Vagina (tissue), 2 donors: ENCODE results near the gene NCKAP1. TPM values are rescaled to one million over a fixed set of nuclear protein-coding genes. Genes with fewer than 3 reads are reported as not detected.

Experiments
- DNase-seq, 2 donors: peaks; one replicate each; pipeline ENCODE4 v3.0.0-alpha.2; 2017; ENCODE audit errors: extremely low spot score in 2 of 2
- H3K27ac ChIP-seq: fragments of 200-600 bp; sonication (generic); one replicate; pipeline ENCODE4 v1.5.1; 2019
- H3K27me3 ChIP-seq: fragments of 200-600 bp; sonication (generic); one replicate; pipeline ENCODE4 v1.5.1; 2019
- H3K36me3 ChIP-seq, 2 donors: fragments of 200-600 bp; sonication (generic); one replicate each; pipeline ENCODE4 v1.5.1; 2017 to 2019
- H3K4me1 ChIP-seq: fragments of 200-600 bp; sonication (generic); one replicate; pipeline ENCODE4 v1.5.1; 2019
- H3K4me3 ChIP-seq, 2 donors: fragments of 200-600 bp; sonication (generic); 1 replicate in 1 of 2; 2 replicates in 1 of 2; pipeline ENCODE4 v1.5.1; 2016 to 2019
- H3K9me3 ChIP-seq: fragments of 200-600 bp; sonication (generic); one replicate; pipeline ENCODE4 v1.5.1; 2019
- POLR2A ChIP-seq, 2 donors: fragments of 450-650 bp; IDR thresholded peaks; one replicate each; pipeline ENCODE4 v1.6.1; 2017; ENCODE audit warnings: antibody characterized with exemption in 2 of 2, mild to moderate bottlenecking in 2 of 2, moderate library complexity in 2 of 2
- POLR2AphosphoS5 ChIP-seq, 2 donors: sonication (generic); formaldehyde crosslinking; IDR thresholded peaks; one replicate each; pipeline ENCODE4 v1.9.0; 2017; ENCODE audit warnings: antibody characterized with exemption in 2 of 2, mild to moderate bottlenecking in 2 of 2, low read depth in 1 of 2; ENCODE audit not compliant: insufficient read depth in 1 of 2
- intact Hi-C: fragments of 100-400 bp; cut with DNase I; formaldehyde crosslinking; loops from one replicate; pipeline ENCODE4 v1.15.1; 2023
- total RNA-seq: library from RNA; depleted of rRNA; stranded (reverse); fragments of >200 nt; gene quantifications from one replicate; pipeline ENCODE4 v1.2.3, GENCODE V29; 2016
- TF ChIP-seq, protein P1 (sequence below), 3 experiments: fragments of 450-650 bp in 2 of 3; fragments of 200-600 bp in 1 of 3; sonication (generic) in 1 of 3; IDR thresholded peaks; one replicate each; pipeline ENCODE4 v1.5.1; 2017 to 2019; ENCODE audit warnings: antibody characterized with exemption in 3 of 3, mild to moderate bottlenecking in 2 of 3, moderate library complexity in 2 of 3

Gene NCKAP1
- total RNA-seq, 1 donor from 2014 or later, result 135 TPM

DNA sequence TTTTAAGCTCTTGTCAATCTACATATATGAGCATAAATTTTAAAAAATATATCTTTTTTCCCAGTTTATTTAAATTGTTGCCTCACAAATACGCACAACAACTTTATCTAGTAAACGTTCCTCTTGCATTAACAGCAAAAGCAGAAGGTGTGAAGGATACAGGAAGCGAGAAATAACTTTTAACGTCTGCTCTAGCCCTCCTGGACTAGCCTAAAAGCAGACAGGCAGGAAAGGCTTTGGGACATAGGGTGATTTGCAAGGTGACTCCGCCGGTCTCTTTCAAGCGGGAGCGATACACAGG is 39.9 kb upstream of the NCKAP1 start:
- DNase-seq, result no peak
- Histone ChIP-seq H3K4me3 (peak overlapping the region; percentile 57 to 72), H3K27ac (peak overlapping the region; percentile 86), H3K36me3 (no peaks in the 10 kb centered on the region), H3K9me3 (no peaks in the 10 kb centered on the region), H3K27me3 (no peaks in the 10 kb centered on the region), H3K4me1 (peaks cover 10% of the 10 kb centered on the region)
- TF ChIP-seq POLR2AphosphoS5 (IDR thresholded peaks at IDR 0.05; ENCODE audit: insufficient read depth in 1 of 2, low read depth in 1 of 2) (no peak), POLR2A (IDR thresholded peaks at IDR 0.05) (no peak)
- TF ChIP-seq, protein P1, sequence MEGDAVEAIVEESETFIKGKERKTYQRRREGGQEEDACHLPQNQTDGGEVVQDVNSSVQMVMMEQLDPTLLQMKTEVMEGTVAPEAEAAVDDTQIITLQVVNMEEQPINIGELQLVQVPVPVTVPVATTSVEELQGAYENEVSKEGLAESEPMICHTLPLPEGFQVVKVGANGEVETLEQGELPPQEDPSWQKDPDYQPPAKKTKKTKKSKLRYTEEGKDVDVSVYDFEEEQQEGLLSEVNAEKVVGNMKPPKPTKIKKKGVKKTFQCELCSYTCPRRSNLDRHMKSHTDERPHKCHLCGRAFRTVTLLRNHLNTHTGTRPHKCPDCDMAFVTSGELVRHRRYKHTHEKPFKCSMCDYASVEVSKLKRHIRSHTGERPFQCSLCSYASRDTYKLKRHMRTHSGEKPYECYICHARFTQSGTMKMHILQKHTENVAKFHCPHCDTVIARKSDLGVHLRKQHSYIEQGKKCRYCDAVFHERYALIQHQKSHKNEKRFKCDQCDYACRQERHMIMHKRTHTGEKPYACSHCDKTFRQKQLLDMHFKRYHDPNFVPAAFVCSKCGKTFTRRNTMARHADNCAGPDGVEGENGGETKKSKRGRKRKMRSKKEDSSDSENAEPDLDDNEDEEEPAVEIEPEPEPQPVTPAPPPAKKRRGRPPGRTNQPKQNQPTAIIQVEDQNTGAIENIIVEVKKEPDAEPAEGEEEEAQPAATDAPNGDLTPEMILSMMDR (IDR thresholded peaks at IDR 0.05), result no peak
- intact Hi-C loops, result no loop called here

DNA sequence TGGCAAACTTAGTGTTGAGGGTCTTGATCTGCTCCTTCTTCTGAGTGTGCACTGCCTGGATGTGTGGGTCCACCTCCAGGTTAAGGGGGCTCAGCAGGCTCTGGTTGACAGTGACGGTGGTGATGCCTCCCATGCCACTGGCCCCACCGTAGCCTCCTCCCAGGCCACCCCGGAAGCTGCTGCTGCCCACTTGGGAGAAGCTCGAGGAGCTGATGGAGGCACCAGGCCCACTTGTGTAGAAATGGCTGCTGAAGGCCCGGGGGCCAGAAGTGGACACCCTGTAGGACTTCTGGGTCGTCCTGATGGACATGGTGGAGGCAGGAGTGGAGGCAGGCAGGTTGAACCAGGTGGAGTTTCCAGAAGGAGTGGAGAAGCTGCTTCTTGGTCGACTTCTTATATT is 33.9 kb upstream of the NCKAP1 start:
- no peaks in the 10 kb centered on the region for H3K36me3 ChIP-seq
- H3K9me3 ChIP-seq, result no peaks in the 10 kb centered on the region
- no peak for DNase-seq
- TF ChIP-seq POLR2A (IDR thresholded peaks at IDR 0.05) (no peak), POLR2AphosphoS5 (IDR thresholded peaks at IDR 0.05; ENCODE audit: insufficient read depth in 1 of 2, low read depth in 1 of 2) (no peak)
- TF ChIP-seq, protein P1 (IDR thresholded peaks at IDR 0.05), result no peak
- no peak overlapping the region for H3K4me3 ChIP-seq
- no peaks in the 10 kb centered on the region for H3K27me3 ChIP-seq
- H3K27ac ChIP-seq, result no peak overlapping the region
- intact Hi-C loops, result no loop called here
- H3K4me1 ChIP-seq, result no peaks in the 10 kb centered on the region

DNA sequence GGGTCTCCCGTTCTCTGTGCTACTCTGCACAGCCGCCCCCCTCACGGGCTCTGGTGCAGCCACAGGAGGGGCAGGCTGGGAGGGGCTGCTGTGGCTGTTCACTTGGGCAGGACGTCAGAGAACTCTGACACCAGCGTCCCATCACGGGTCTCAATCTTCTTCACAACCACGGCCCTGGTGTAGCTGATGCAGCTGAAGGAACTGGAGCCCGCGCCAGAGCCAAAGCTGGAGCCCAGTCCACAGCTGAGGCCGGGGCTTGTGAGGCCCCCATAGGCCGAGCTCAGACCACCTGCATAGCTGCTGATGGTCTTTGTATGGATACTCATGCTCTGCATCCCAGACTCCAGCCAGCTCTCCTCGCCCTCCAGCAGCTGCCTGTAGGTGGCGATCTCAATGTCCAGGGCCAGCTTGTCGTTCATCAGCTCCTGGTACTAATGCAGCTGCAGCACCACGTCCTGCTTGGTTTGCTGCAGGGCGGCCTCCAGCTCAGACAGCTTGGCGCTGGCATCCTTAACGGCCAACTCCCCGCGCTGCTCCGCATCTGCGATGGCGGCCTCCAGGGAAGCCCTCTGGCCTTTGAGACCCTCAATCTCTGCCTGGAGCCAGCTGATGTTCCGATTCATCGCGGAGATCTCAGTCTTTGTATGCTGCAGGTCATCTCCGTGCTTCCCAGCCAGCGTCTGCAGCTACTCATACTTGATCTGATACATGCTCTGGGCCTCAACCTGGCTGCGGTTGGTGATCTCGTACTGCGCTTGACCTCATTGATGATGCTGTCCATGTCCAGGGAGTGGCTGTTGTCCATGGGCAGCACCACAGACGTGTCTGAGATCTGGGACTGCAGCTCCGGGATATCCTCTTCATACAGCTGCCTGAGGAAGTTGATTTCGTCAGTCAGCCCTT is 32.9 kb upstream of the NCKAP1 start:
- Histone ChIP-seq H3K27ac (no peak overlapping the region), H3K36me3 (no peaks in the 10 kb centered on the region), H3K9me3 (no peaks in the 10 kb centered on the region), H3K4me1 (no peaks in the 10 kb centered on the region), H3K27me3 (no peaks in the 10 kb centered on the region), H3K4me3 (no peak overlapping the region)
- intact Hi-C loops, result no loop called here
- TF ChIP-seq, protein P1 (IDR thresholded peaks at IDR 0.05), result no peak
- TF ChIP-seq POLR2AphosphoS5 (IDR thresholded peaks at IDR 0.05; ENCODE audit: insufficient read depth in 1 of 2, low read depth in 1 of 2) (no peak), POLR2A (IDR thresholded peaks at IDR 0.05) (no peak)
- DNase-seq, result no peak

DNA sequence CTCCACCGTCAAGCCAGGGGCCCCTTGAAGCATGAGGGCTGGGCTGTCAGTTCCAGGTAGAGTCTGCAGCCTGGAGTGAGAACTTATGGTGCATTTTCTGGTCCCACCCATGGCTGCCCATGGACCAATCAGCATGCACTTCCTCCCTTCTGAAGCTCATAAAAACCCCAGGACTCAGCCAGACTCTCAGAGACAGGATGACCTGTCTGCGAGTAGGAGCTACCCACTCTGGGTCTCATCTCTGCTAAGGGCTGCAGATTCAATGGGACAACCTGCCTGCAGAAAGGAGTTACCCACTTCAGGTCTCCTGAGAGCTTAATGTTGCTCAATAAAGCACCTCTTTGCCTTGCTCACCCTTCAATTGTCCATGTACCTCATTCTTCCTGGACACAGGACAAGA is 30.9 kb upstream of the NCKAP1 start:
- no peak overlapping the region for H3K27ac ChIP-seq
- intact Hi-C loops, result no loop called here
- no peaks in the 10 kb centered on the region for H3K9me3 ChIP-seq
- no peaks in the 10 kb centered on the region for H3K27me3 ChIP-seq
- no peak for DNase-seq
- H3K4me3 ChIP-seq, result no peak overlapping the region
- H3K36me3 ChIP-seq, result no peaks in the 10 kb centered on the region
- H3K4me1 ChIP-seq, result no peaks in the 10 kb centered on the region
- TF ChIP-seq, protein P1 (IDR thresholded peaks at IDR 0.05), result no peak
- no peak for TF ChIP-seq POLR2AphosphoS5 (IDR thresholded peaks at IDR 0.05; ENCODE audit: insufficient read depth in 1 of 2, low read depth in 1 of 2)
- no peak for TF ChIP-seq POLR2A (IDR thresholded peaks at IDR 0.05)

DNA sequence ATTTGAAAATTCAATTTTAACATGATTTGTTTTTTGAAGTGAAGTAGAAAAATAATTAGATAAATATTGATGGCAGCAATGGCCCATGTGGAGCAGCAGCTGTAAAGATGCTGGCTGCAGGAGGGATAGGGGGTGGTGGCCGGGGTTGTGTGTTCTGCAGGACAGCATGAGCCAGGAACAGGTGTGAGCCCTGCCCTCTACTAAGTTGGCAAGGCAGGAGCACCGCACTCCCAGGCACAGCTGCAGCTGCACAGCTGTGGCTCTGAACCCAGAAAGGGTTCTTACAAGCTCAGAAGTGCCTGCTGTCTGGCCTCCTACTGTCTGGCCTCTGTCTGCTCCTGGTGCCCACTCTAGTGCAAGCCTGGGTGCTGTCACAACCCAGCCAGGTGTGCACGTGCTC is 30.3 kb upstream of the NCKAP1 start:
- no peak for DNase-seq
- TF ChIP-seq, protein P1 (IDR thresholded peaks at IDR 0.05), result no peak
- TF ChIP-seq POLR2A (IDR thresholded peaks at IDR 0.05), result no peak
- TF ChIP-seq POLR2AphosphoS5 (IDR thresholded peaks at IDR 0.05; ENCODE audit: insufficient read depth in 1 of 2, low read depth in 1 of 2), result no peak
- intact Hi-C loops, result no loop called here
- H3K27ac ChIP-seq, result no peak overlapping the region
- no peaks in the 10 kb centered on the region for H3K9me3 ChIP-seq
- H3K4me1 ChIP-seq, result no peaks in the 10 kb centered on the region
- no peaks in the 10 kb centered on the region for H3K27me3 ChIP-seq
- H3K36me3 ChIP-seq, result no peaks in the 10 kb centered on the region
- H3K4me3 ChIP-seq, result no peak overlapping the region
